Measurements from ENCODE around the gene PSMC3IP.
A peak's percentile ranks its signal among the peaks of the same experiment; 100 is the strongest.

The PSMC3IP gene

GRCh38 chr17:42584880-42585279 lies 7.4 kb upstream of the PSMC3IP start:
- no peak for DNase-seq

GRCh38 chr17:42581744-42582270 lies 4.3 kb upstream of the PSMC3IP start:
- no peak for DNase-seq

- DNase-seq = no peak
Observed at GRCh38 chr17:42579794-42580551, 2.4 kb upstream of the PSMC3IP start.

- peak; percentile 93 for DNase-seq
Observed at GRCh38 chr17:42578282-42578869, 847 bp upstream of the PSMC3IP start.

- no peak for DNase-seq
Observed at GRCh38 chr17:42577140-42577531, 393 bp downstream of the PSMC3IP start.

GRCh38 chr17:42574463-42574862 lies 3.1 kb downstream of the PSMC3IP start:
- no peak for DNase-seq

GRCh38 chr17:42573095-42573494 lies 4.4 kb downstream of the PSMC3IP start:
- no peak for DNase-seq

- DNase-seq = no peak
Observed at GRCh38 chr17:42571435-42572225, 5.9 kb downstream of the PSMC3IP start.

GRCh38 chr17:42568341-42569111 lies 9.0 kb downstream of the PSMC3IP start:
- DNase-seq = peak; percentile 50

GRCh38 chr17:42566883-42567573 lies 10.5 kb downstream of the PSMC3IP start, which contains the start of gene MLX:
TSS of gene MLX (plus strand) at chr17:42567100. CDS start at chr17:42567125, 25 bp downstream.
- DNase-seq = peak; percentile 95

- no peak for DNase-seq
Observed at GRCh38 chr17:42566215-42566882, 11.2 kb downstream of the PSMC3IP start.

GRCh38 chr17:42565523-42566214 lies 11.9 kb downstream of the PSMC3IP start:
- no peak for DNase-seq

GRCh38 chr17:42564815-42565522 lies 12.6 kb downstream of the PSMC3IP start:
- DNase-seq = no peak

- no peak for DNase-seq
Observed at GRCh38 chr17:42563950-42564349, 13.6 kb downstream of the PSMC3IP start.

GRCh38 chr17:42563543-42563942 lies 14.0 kb downstream of the PSMC3IP start:
- no peak for DNase-seq

- no peak for DNase-seq
Observed at GRCh38 chr17:42563143-42563509, 14.4 kb downstream of the PSMC3IP start.

GRCh38 chr17:42562388-42563142 lies 15.0 kb downstream of the PSMC3IP start:
- DNase-seq = peak; percentile 75

- peak; percentile 99 for DNase-seq
Observed at GRCh38 chr17:42561897-42562387, 15.6 kb downstream of the PSMC3IP start, which contains the start of gene COASY. TSS of gene COASY (plus strand) at chr17:42562148. CDS start at chr17:42562623, 475 bp downstream.

GRCh38 chr17:42560246-42560645 lies 17.3 kb downstream of the PSMC3IP start:
- no peak for DNase-seq
